LHCN-M2 (cell line): ENCODE data around the gene SNRNP25. TPM values are rescaled to one million over a fixed set of nuclear protein-coding genes. Genes with fewer than 3 reads are reported as not detected.
"Not testable (repeated sequence)": the region's sequence is repeated elsewhere in the genome, so short reads cannot be mapped to it uniquely, and the experiment has no call there.

Experiments
- DNase-seq: peaks from one replicate; pipeline ENCODE4 v3.0.0-alpha.2; 2012; ENCODE audit warnings: low read depth
- total RNA-seq: library from RNA; depleted of rRNA; stranded (reverse); fragments of >200 nt; gene quantifications from 2 replicates; pipeline ENCODE4 v1.2.3, GENCODE V29; 2014

Gene SNRNP25
- total RNA-seq, 1 experiment from 2014 or later: 31.8 TPM

- DNase-seq: no peak
Measured at GRCh38 chr16:41439-42068, 12.1 kb upstream of the SNRNP25 start.

- no peak for DNase-seq
Measured at GRCh38 chr16:42069-42457, 11.6 kb upstream of the SNRNP25 start.

DNA sequence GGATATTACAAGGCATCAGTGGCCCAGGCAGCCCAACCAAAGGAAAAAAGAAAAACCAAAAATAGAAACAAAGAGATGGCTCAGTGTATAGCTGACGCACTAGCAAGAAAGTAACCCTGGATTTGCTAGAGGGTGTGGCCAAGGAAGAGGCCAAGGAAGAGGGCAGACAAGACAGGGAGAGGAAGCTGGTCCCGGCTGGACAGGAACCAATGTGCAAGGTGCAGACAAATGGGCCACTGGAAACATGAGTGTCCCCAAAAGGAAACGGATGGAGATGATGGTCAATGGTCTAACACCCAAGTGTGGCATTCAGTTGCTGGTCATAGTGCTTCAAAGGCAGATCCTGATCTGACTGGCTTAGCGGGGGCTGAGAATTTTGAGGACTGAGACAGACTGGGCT, 10.9 kb upstream of the SNRNP25 start:
- no peak for DNase-seq

GRCh38 chr16:43294-43693, 10.3 kb upstream of the SNRNP25 start:
- DNase-seq: no peak

- no peak for DNase-seq
Measured at GRCh38 chr16:44655-45054, 9.0 kb upstream of the SNRNP25 start.

GRCh38 chr16:45454-45853, 8.2 kb upstream of the SNRNP25 start:
- no peak for DNase-seq

DNA sequence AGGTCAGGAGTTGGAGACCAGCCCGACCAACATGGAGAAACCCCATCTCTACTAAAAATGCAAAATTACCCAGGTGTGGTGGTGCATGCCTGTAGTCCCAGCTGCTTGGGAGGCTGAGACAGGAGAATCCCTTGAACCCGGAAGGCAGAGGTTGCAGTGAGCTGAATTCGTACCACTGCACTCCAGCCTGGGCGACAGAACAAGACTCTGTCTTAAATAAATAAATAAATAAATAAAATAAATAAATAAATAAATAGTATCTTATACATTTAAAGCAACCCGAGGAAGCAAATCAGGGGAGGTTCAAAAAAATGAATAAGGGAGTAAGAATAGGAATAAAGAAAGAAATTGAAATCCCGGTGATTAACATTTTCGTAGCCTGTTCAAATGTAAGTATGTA, 7.1 kb upstream of the SNRNP25 start:
- DNase-seq: not testable (repeated sequence)

DNA sequence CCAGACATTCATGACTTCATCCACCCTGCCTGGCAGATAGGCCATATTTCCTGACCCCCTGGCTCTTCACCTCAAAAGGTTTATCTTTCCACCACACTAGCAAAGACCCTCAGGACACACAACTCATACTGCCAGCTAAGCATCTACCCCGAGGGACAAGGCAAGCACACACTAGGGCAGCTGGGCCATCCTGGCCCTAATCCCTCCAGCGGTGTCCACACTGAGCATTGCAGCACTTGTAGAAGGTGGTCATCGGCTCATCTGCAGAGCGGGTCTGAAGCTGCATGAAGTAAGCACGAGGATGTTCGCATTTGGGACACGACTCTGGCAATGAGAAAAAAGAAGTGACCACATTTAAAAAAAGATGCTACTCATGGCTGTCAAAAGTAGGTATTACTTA, 6.4 kb upstream of the SNRNP25 start:
- DNase-seq: no peak

DNA sequence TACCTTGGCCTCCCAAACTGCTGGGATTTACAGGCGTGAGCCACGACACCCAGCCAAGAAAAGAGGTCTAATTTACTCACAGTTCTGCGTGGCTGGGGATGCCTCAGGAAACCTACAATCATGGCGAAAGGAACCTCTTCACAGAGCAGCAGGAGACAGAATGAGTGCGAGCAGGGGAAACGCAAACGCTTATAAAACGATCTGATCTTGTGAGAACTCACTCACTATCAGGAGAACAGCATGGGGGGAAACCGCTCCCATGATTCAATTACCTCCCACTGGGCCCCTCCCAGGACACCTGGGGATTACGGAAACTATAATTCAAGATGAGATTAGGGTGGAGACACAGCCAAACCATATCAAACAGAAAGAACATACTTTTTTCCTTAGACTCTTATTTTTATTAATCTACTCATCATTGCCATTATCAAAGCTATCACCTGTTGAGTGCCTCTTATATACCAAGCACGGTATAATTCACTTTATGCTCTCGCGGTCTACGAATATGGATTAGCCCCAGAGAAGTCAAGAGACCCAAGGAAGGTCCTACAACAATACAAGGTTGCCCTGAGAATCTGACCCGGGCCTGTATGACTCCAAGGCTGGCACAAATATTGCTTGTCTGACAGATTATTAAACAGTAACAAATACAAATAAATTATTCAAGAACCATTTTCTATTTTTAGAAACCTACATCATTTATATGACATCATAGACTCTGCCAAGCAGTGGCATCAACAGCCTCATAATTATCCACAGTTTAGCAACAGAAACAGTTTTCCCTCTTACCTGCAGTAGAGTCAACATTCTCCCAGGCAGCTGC, 2.6 kb upstream of the SNRNP25 start:
- DNase-seq: no peak

GRCh38 chr16:54237-54581, 581 bp downstream of the SNRNP25 start:
- DNase-seq: no peak

GRCh38 chr16:55571-56136, 2.0 kb downstream of the SNRNP25 start:
- no peak for DNase-seq

GRCh38 chr16:56231-56927, 2.8 kb downstream of the SNRNP25 start:
- DNase-seq: no peak

GRCh38 chr16:57711-58110, 4.1 kb downstream of the SNRNP25 start:
- no peak for DNase-seq

DNA sequence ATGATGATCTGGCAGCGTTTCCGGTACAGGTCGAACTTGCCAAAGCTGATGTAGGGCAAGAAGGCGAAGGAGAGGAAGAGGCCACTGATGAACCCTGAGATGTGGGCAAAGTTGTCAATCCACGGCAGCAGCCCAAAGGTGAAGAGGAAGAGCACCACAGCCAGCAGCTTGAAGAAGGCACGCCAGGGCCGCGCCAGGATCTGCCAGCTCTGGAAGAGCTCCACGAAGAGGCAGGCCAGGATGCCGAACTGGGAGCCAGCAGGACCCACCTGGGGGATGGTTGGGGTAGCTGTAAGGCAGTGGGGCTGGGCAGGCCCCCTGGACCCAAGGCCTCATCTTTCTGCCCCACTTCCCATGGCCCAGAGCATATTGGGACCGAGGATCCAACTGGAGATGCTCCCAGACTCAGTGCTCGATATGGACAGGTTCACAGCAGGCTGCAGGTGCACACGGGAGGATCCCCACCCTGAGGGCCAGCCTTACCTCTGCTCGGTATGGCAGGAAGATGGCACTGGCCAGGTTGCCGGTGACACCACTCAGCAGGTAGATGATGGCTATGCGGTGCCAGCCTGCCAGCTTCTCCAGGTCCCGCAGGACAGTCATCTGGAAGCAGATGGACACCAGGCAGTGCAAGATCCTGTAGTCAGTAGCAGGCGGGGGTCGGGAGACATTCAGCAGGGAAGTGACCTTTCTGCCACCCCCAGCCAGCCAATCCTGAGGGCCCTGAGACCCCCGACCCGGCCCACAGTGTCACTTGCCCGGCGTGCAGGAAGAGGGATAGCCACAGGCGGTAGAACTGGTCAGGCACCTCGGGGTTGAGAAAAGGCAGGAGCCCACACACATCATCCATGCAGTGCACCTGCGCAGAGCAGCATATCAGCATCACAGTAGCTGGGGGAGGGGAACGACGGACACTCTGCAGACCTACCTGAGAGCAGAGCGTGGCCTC, 5.1 kb downstream of the SNRNP25 start:
- no peak for DNase-seq

DNA sequence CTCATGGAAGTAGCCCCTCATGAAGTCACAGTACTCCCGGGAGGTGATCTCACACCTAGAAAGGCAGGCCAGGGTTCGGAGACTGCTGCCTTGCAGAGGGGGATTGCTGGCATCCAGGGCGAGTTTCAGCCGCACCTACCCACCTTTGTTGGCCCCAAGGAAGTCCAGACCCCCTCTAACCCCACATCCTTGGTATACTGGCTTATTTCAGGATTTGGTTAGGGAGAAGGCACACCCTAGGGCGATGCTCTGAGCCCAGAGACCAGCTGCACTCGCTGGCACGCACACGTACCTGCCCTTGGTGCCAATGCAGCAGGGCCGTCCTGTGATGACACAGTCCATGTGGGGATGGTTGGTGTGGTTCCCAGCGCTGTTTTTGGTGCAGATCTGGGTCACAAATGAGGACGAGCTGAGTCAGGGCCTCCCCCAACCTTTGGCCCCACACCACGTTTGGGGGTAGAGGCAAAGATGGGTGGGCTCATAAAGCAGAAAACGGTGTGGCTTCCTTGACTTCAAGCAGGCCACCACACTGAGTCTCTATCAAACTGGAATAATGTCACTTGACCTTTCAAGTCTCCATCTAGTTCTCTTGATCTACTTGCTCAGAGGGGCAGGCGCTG, 5.9 kb downstream of the SNRNP25 start:
- no peak for DNase-seq

DNA sequence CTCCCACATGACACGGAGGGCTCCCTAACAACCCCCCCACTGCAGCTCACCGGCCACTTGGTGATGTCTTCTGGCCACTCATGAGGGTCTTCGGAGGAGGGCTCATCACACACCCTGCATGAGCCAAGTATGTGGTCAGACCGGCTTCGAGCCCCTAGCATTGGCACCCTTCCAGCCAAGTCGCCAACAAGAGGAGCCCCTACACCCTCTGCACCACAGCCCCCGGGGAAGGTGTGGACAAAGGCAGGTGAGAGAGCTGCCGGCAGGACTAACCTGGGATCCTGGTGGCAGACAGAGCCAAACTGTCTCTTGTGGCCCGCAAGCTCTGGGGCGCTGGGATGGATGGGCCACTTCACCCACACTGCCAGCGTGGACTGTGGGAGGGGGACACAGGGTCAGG, 6.5 kb downstream of the SNRNP25 start:
- no peak for DNase-seq

GRCh38 chr16:60929-61878, 7.6 kb downstream of the SNRNP25 start:
- no peak for DNase-seq

DNA sequence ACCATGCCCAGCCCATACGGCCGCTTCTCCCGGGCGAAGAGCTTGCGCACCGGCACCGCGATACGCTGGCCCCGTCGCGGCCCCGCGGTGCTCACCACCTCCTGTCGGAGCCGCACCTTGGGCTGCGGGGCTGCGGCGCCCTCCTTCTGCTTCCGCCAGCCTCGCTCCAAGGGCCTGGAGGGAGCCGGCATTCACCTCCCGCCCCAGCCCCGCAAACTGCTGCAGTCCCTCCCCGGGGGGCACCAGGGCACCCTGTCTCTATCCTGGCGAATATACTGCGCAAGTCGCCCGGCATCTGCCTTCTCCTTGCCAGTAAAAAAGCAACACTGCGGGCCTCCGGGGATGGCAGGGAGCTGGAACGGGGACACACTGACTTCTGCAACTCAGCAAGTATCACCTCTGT, 8.3 kb downstream of the SNRNP25 start:
- no peak for DNase-seq

- no peak for DNase-seq
Measured at GRCh38 chr16:62283-62967, 8.8 kb downstream of the SNRNP25 start.
